NCI-H345 (cell line): ENCODE data around the gene STX17.

Experiments used
- DNase-seq: peaks from one replicate; lab custom pipeline; 2025; lab: John Stamatoyannopoulos, UW

STX17 gene

GRCh38 chr9:99907208-99907532 is 716 bp downstream of the STX17 start:
- no peak for DNase-seq

- DNase-seq: no peak
These were observed 5.1 kb downstream of the STX17 start for GRCh38 chr9:99911600-99911999.

- no peak for DNase-seq
These were observed 10.2 kb downstream of the STX17 start for GRCh38 chr9:99916650-99917049.

- no peak for DNase-seq
These were observed 11.7 kb downstream of the STX17 start for GRCh38 chr9:99918134-99918533.

- no peak for DNase-seq
These were observed 13.5 kb downstream of the STX17 start for GRCh38 chr9:99919930-99920329.

- no peak for DNase-seq
These were observed 15.6 kb downstream of the STX17 start for GRCh38 chr9:99921875-99922710.

GRCh38 chr9:99922711-99923030 is 16.2 kb downstream of the STX17 start:
- DNase-seq: no peak

GRCh38 chr9:99925541-99925940 is 19.1 kb downstream of the STX17 start:
- DNase-seq: no peak

- no peak for DNase-seq
These were observed 23.2 kb downstream of the STX17 start for GRCh38 chr9:99929652-99930051.

- DNase-seq: no peak
These were observed 24.8 kb downstream of the STX17 start for GRCh38 chr9:99931155-99931840.

GRCh38 chr9:99936947-99937587 is 30.6 kb downstream of the STX17 start:
- DNase-seq: no peak

- no peak for DNase-seq
These were observed 40.9 kb downstream of the STX17 start for GRCh38 chr9:99947395-99947794.

GRCh38 chr9:99948482-99948881 is 42.0 kb downstream of the STX17 start:
- no peak for DNase-seq

- DNase-seq: no peak
These were observed 42.4 kb downstream of the STX17 start for GRCh38 chr9:99948896-99949295.

- DNase-seq: no peak
These were observed 47.5 kb downstream of the STX17 start for GRCh38 chr9:99953861-99954507.

- no peak for DNase-seq
These were observed 48.4 kb downstream of the STX17 start for GRCh38 chr9:99954819-99955218.

- no peak for DNase-seq
These were observed 49.2 kb downstream of the STX17 start for GRCh38 chr9:99955606-99956005.

GRCh38 chr9:99962680-99963261 is 56.3 kb downstream of the STX17 start:
- no peak for DNase-seq

GRCh38 chr9:99964336-99964735 is 57.9 kb downstream of the STX17 start:
- no peak for DNase-seq

GRCh38 chr9:99966001-99966400 is 59.5 kb downstream of the STX17 start:
- DNase-seq: no peak

- no peak for DNase-seq
These were observed 60.3 kb downstream of the STX17 start for GRCh38 chr9:99966716-99967115.

GRCh38 chr9:99967457-99967856 is 61.0 kb downstream of the STX17 start:
- DNase-seq: no peak
